PC-9 (cell line): ENCODE measurements around the gene TMEM132D.

Experiments used
- EZH2 ChIP-seq: fragments of 200-600 bp; sonication (generic); IDR thresholded peaks from 2 replicates; pipeline ENCODE4 v1.8.0; 2017; ENCODE audit warnings: antibody characterized with exemption, low read depth
- TF ChIP-seq, protein P1 (sequence below): fragments of 200-600 bp; sonication (generic); conservative IDR thresholded peaks from 2 replicates; pipeline ENCODE4 v1.6.1; 2017; ENCODE audit warnings: mixed run types, antibody characterized with exemption, mild to moderate bottlenecking, moderate library complexity

DNA sequence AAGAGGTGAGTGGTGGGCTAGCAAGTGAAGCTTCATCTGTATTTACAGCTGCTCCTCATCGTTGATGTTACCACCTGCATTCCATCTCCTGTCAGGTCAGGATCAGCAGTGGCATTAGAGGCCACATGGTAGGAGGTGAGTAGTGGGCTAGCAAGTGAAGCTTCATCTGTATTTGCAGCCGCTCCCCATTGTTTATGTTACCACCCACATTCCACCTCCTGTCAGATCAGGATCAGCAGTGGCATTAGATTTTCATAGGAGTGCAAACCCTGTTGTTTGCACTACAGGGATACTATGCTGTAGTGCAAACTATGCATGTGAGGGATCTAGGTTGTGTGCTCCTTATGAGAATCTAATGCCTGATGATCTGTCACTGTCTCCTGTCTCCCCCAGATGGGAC, 531.5 kb downstream of the TMEM132D start:
- TF ChIP-seq, protein P1, sequence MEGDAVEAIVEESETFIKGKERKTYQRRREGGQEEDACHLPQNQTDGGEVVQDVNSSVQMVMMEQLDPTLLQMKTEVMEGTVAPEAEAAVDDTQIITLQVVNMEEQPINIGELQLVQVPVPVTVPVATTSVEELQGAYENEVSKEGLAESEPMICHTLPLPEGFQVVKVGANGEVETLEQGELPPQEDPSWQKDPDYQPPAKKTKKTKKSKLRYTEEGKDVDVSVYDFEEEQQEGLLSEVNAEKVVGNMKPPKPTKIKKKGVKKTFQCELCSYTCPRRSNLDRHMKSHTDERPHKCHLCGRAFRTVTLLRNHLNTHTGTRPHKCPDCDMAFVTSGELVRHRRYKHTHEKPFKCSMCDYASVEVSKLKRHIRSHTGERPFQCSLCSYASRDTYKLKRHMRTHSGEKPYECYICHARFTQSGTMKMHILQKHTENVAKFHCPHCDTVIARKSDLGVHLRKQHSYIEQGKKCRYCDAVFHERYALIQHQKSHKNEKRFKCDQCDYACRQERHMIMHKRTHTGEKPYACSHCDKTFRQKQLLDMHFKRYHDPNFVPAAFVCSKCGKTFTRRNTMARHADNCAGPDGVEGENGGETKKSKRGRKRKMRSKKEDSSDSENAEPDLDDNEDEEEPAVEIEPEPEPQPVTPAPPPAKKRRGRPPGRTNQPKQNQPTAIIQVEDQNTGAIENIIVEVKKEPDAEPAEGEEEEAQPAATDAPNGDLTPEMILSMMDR, result no peak
- TF ChIP-seq EZH2, result no peak
